Astrocyte of the cerebellum (primary cell): ENCODE data around the gene CMTM8.

Experiments
- DNase-seq: peaks from one replicate; pipeline ENCODE4 v3.0.0-alpha.2; 2011; ENCODE audit warnings: low read depth
- H3K4me3 ChIP-seq: 2 replicates; pipeline ENCODE4 v1.5.1; 2011; ENCODE audit warnings: mild to moderate bottlenecking, low read depth, low read length, moderate library complexity
- CTCF ChIP-seq: IDR thresholded peaks from 2 replicates; pipeline ENCODE4 v1.5.1; 2012; ENCODE audit warnings: low read length, low read depth, moderate library complexity, mild to moderate bottlenecking; ENCODE audit errors: missing control alignments
- in situ Hi-C: cut with HindIII; loops from 2 replicates; pipeline ENCODE4 v1.10.0; 2017; ENCODE audit warnings: low sequenced_read_pairs

Gene CMTM8

GRCh38 chr3:32401126-32401525 lies 162.6 kb downstream of the CMTM8 start:
- no peak for DNase-seq

GRCh38 chr3:32401556-32402081 lies 163.1 kb downstream of the CMTM8 start:
- no peak for TF ChIP-seq CTCF
- H3K4me3 ChIP-seq: peak overlapping the region; percentile 32
- in situ Hi-C loops: no loop called here
- peak; percentile 60 for DNase-seq

More at GRCh38 chr3:32401126-32401525, 162.6 kb downstream of the CMTM8 start:
- in situ Hi-C loops: no loop called here
- H3K4me3 ChIP-seq: peak overlapping the region; percentile 32
- no peak for TF ChIP-seq CTCF

GRCh38 chr3:32403663-32404062 lies 165.2 kb downstream of the CMTM8 start:
- DNase-seq: no peak
- in situ Hi-C loops: no loop called here
- no peak overlapping the region for H3K4me3 ChIP-seq
- no peak for TF ChIP-seq CTCF

GRCh38 chr3:32404714-32405113 lies 166.2 kb downstream of the CMTM8 start:
- no peak for DNase-seq
- H3K4me3 ChIP-seq: no peak overlapping the region
- no peak for TF ChIP-seq CTCF
- in situ Hi-C loops: no loop called here

GRCh38 chr3:32405155-32405554 lies 166.7 kb downstream of the CMTM8 start:
- DNase-seq: peak; percentile 88
- TF ChIP-seq CTCF: peak; percentile 8
- in situ Hi-C loops: no loop called here
- no peak overlapping the region for H3K4me3 ChIP-seq

- in situ Hi-C loops: no loop called here
- no peak for DNase-seq
- no peak overlapping the region for H3K4me3 ChIP-seq
- no peak for TF ChIP-seq CTCF
These were observed 167.3 kb downstream of the CMTM8 start for GRCh38 chr3:32405711-32406323.
